Epithelial cell of esophagus (primary cell): ENCODE data around the gene NID1.
A peak's percentile ranks its signal among the peaks of the same experiment; 100 is the strongest.
"Not testable (repeated sequence)": the region's sequence is repeated elsewhere in the genome, so short reads cannot be mapped to it uniquely, and the experiment has no call there.

Experiments used
- DNase-seq: peaks from one replicate; pipeline ENCODE4 v3.0.0; 2010; ENCODE audit warnings: low read depth
- H3K4me3 ChIP-seq: 2 replicates; pipeline ENCODE4 v1.5.1; 2011; ENCODE audit warnings: mild to moderate bottlenecking, low read length, control low read depth
- TF ChIP-seq, protein P1 (sequence below): IDR thresholded peaks from 2 replicates; pipeline ENCODE4 v1.5.1; 2011; ENCODE audit warnings: low read depth, mild to moderate bottlenecking, low read length, control low read depth, inconsistent platforms; ENCODE audit not compliant: insufficient read depth; ENCODE audit errors: missing control alignments

The NID1 gene

GRCh38 chr1:235971571-235972310 lies 93.1 kb downstream of the NID1 start:
- DNase-seq, result peak; percentile 89
- TF ChIP-seq, protein P1, sequence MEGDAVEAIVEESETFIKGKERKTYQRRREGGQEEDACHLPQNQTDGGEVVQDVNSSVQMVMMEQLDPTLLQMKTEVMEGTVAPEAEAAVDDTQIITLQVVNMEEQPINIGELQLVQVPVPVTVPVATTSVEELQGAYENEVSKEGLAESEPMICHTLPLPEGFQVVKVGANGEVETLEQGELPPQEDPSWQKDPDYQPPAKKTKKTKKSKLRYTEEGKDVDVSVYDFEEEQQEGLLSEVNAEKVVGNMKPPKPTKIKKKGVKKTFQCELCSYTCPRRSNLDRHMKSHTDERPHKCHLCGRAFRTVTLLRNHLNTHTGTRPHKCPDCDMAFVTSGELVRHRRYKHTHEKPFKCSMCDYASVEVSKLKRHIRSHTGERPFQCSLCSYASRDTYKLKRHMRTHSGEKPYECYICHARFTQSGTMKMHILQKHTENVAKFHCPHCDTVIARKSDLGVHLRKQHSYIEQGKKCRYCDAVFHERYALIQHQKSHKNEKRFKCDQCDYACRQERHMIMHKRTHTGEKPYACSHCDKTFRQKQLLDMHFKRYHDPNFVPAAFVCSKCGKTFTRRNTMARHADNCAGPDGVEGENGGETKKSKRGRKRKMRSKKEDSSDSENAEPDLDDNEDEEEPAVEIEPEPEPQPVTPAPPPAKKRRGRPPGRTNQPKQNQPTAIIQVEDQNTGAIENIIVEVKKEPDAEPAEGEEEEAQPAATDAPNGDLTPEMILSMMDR, result peak; percentile 86
- peak overlapping the region; percentile 51 for H3K4me3 ChIP-seq

DNA sequence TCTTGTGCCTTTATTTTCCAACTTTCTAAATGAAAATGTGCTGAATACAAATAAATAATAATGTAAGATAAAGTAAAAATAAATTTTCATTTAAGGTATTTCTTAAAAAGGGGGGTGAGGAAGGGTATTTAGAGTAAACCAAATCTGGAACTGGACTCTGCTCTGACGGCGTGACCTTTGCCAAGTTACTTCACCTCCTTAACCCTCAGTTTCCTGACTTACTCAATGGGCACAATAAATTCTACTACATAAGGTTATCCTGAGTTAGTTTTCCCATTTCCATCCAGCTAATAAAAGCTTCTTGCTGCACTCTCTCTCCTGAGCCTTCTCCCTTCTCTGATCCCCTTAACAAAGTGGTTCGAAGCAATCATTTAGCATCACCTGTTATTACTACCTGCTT lies 93.9 kb downstream of the NID1 start:
- no peak overlapping the region for H3K4me3 ChIP-seq
- TF ChIP-seq, protein P1, result no peak
- DNase-seq, result no peak

DNA sequence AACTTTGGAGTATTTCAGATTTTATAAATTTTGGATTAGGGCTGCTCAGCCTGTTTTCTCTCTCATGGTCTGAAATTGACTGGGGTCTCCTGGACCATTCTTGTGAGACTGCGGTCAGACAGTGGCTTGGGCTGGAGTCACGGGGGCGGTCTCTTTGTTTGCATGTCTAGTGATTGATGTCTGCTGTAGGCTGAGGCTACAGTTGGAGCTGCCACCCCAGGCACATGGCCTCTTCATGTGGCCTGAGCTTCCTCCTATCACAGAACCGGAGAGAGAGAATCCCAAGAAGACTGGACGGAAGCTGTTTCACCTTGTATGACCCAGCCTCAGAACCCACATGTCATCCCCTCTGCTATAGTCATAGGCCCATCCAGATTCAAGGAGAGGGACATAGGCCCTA lies 96.1 kb downstream of the NID1 start:
- DNase-seq, result no peak
- TF ChIP-seq, protein P1, result no peak
- no peak overlapping the region for H3K4me3 ChIP-seq

- not testable (repeated sequence) for DNase-seq, H3K4me3 ChIP-seq
Observed at GRCh38 chr1:235966134-235966533, 98.8 kb downstream of the NID1 start.

DNA sequence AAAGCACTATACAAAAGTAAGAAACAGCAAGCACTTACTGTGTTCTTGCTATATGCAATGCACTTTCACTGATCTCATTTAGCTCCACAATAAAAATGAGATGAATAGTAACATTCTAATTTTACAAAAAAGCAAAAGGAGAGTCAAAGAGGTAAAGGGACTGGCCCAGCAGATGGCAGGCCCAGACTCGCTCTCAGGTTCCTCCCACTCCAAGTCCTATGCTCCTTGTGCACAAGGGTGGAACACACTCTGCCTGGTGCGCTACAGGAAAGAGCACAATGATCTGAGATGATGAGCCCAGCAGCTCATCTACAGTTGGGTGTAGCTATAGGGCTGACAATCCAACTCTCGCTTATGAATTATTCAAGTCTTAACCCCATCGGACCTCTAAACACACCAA lies 104.1 kb downstream of the NID1 start:
- TF ChIP-seq, protein P1, result peak; percentile 13
- DNase-seq, result peak; percentile 78
- H3K4me3 ChIP-seq, result no peak overlapping the region

DNA sequence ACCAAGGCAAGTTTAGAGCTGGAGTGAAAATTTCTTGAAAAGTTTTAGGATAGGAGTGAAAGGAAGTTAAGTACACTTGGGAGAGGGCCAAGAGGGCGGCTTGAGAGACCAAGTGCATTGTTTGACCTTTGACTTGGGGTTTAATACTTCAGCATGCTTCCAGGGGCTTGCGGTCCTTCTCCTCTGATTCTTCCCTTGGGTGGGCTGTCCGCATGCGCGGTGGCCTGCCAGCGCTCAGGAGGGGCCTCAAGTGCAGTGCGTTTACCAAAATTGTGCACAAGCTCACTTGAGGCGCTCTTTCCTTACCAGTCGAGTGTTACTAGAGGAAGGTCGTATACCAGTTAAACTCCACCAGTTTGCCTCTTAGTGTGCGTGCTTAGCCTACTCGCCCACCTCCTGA lies 106.9 kb downstream of the NID1 start:
- TF ChIP-seq, protein P1, result no peak
- no peak overlapping the region for H3K4me3 ChIP-seq
- DNase-seq, result no peak

DNA sequence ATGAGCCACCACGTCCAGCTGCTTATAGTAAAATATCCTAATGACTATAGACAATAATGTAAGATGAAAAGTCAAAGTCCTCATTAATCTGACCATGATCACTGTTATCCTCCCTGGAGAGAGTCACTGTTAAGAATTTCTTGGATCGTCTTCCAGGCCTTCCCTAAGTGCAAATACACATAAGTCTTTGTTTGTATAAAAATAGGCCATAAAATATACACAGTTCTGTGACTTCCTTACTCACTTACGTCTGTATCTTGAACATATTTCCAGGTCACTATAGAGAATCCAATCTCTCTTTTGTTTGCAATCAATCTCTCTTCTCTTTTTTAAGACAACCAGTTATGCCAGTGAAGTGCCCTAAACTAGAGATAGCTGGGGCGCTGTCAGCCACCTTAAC lies 109.1 kb downstream of the NID1 start:
- H3K4me3 ChIP-seq, result no peak overlapping the region
- TF ChIP-seq, protein P1, result no peak
- DNase-seq, result no peak
